SK-N-SH treated with all-trans-retinoic acid at 6 μM for 48 hours (cell line): ENCODE measurements around the gene TOM1.

ENCODE experiments used
- ARNTL ChIP-seq: fragments of 450-650 bp; formaldehyde crosslinking; IDR thresholded peaks from 2 replicates; pipeline ENCODE4 v1.5.0; 2020; ENCODE audit warnings: low read depth, mild to moderate bottlenecking, moderate library complexity, borderline replicate concordance
- CSRNP3 ChIP-seq: fragments of 250-450 bp; sonication (Bioruptor Pico); IDR thresholded peaks from 2 replicates; pipeline ENCODE4 v1.5.1; 2021; ENCODE audit warnings: mild to moderate bottlenecking, moderate library complexity
- GLIS3 ChIP-seq: fragments of 250-450 bp; sonication (Bioruptor Pico); IDR thresholded peaks from 2 replicates; pipeline ENCODE4 v1.5.0; 2020; ENCODE audit warnings: mild to moderate bottlenecking, moderate library complexity
- PATZ1 ChIP-seq: fragments of 250-450 bp; sonication (Bioruptor Pico); IDR thresholded peaks from 2 replicates; pipeline ENCODE4 v1.8.0; 2020; ENCODE audit warnings: mild to moderate bottlenecking, moderate library complexity, borderline replicate concordance
- POU6F1 ChIP-seq: fragments of 250-450 bp; sonication (Bioruptor Pico); IDR thresholded peaks from 2 replicates; pipeline ENCODE4 v1.8.0; 2021; ENCODE audit warnings: low read depth, mild to moderate bottlenecking, moderate library complexity, borderline replicate concordance
- PPARA ChIP-seq: fragments of 250-450 bp; sonication (Bioruptor Pico); IDR thresholded peaks from 2 replicates; pipeline ENCODE4 v1.5.0; 2020; ENCODE audit warnings: mild to moderate bottlenecking, borderline replicate concordance
- RARB ChIP-seq: fragments of 250-450 bp; sonication (Bioruptor Pico); IDR thresholded peaks from 2 replicates; pipeline ENCODE4 v1.8.0; 2021; ENCODE audit warnings: mild to moderate bottlenecking, moderate library complexity
- SNAI2 ChIP-seq: fragments of 250-450 bp; sonication (Bioruptor Pico); IDR thresholded peaks from 2 replicates; pipeline ENCODE4 v1.5.0; 2020; ENCODE audit warnings: mild to moderate bottlenecking, moderate library complexity
- TCF4 ChIP-seq: fragments of 250-450 bp; sonication (Bioruptor Pico); IDR thresholded peaks from 2 replicates; pipeline ENCODE4 v1.8.0; 2021; ENCODE audit warnings: mild to moderate bottlenecking, moderate library complexity, borderline replicate concordance
- ZC3H10 ChIP-seq: fragments of 250-450 bp; sonication (Bioruptor Pico); IDR thresholded peaks from 2 replicates; pipeline ENCODE4 v1.5.1; 2021; ENCODE audit warnings: mild to moderate bottlenecking, moderate library complexity
- ZFP3 ChIP-seq: fragments of 250-450 bp; sonication (Bioruptor Pico); IDR thresholded peaks from 2 replicates; pipeline ENCODE4 v1.5.0; 2020; ENCODE audit warnings: mild to moderate bottlenecking, moderate library complexity
- ZNF565 ChIP-seq: fragments of 450-650 bp; formaldehyde crosslinking; conservative IDR thresholded peaks from 2 replicates; pipeline ENCODE4 v1.5.0; 2020; ENCODE audit warnings: low read depth, mild to moderate bottlenecking, moderate library complexity

GRCh38 chr22:35327690-35328471 is 28.2 kb downstream of the TOM1 start:
- TF ChIP-seq POU6F1 (no peak), TCF4 (CRISPR knock-in tag) (no peak), ZC3H10 (CRISPR knock-in tag) (no peak), ZFP3 (no peak), CSRNP3 (CRISPR knock-in tag) (no peak), ZNF565 (CRISPR knock-in tag) (no peak), SNAI2 (no peak), ARNTL (CRISPR knock-in tag) (no peak), RARB (CRISPR knock-in tag) (no peak), GLIS3 (CRISPR knock-in tag) (no peak), PPARA (CRISPR knock-in tag) (no peak), PATZ1 (CRISPR knock-in tag) (no peak)
